Prostate gland (tissue), 2 donors: ENCODE measurements around the gene CUX1.

ENCODE experiments used
- CTCF ChIP-seq, 4 experiments: fragments of 200-600 bp in 2 of 4; fragments of 450-650 bp in 2 of 4; sonication (generic) in 2 of 4; IDR thresholded peaks; 1 replicate in 3 of 4; 2 replicates in 1 of 4; pipeline ENCODE4 v1.5.1; 2016 to 2019; ENCODE audit warnings: antibody characterized with exemption in 4 of 4, mild to moderate bottlenecking in 2 of 4, moderate library complexity in 2 of 4
- POLR2AphosphoS5 ChIP-seq: sonication (generic); formaldehyde crosslinking; IDR thresholded peaks from one replicate; pipeline ENCODE4 v1.6.1; 2017; ENCODE audit warnings: antibody characterized with exemption

- TF ChIP-seq CTCF (IDR thresholded peaks at IDR 0.05) (no peak), POLR2AphosphoS5 (no peak)
These were observed 46.6 kb downstream of the CUX1 start for GRCh38 chr7:101864039-101864438.
